Right renal cortex interstitium (tissue), 3 donors: ENCODE data around the gene POLR2M. TPM values are rescaled to one million over a fixed set of nuclear protein-coding genes. Genes with fewer than 3 reads are reported as not detected.
A peak's percentile ranks its signal among the peaks of the same experiment; 100 is the strongest.

Experiments used
- DNase-seq, 3 donors: peaks; one replicate each; pipeline ENCODE4 v3.0.0-alpha.2; 2013; ENCODE audit warnings: low read depth in 3 of 3, low spot score in 2 of 3
- polyA plus RNA-seq, 3 donors: library from polyadenylated mRNA; unstranded; fragments of 120-200 nt; gene quantifications; one replicate each; pipeline ENCODE4 v1.2.1, GENCODE V29; 2013; ENCODE audit not compliant: insufficient read length in 3 of 3

The POLR2M gene
- polyA plus RNA-seq, 3 donors: 90.2 to 102 (median 102) TPM

GRCh38 chr15:57690341-57690966 is 16.1 kb upstream of the POLR2M start:
- DNase-seq: no peak

- DNase-seq: no peak
These were observed 15.4 kb upstream of the POLR2M start for GRCh38 chr15:57691082-57691481.

- no peak for DNase-seq
These were observed 13.8 kb upstream of the POLR2M start for GRCh38 chr15:57692709-57693108.

DNA sequence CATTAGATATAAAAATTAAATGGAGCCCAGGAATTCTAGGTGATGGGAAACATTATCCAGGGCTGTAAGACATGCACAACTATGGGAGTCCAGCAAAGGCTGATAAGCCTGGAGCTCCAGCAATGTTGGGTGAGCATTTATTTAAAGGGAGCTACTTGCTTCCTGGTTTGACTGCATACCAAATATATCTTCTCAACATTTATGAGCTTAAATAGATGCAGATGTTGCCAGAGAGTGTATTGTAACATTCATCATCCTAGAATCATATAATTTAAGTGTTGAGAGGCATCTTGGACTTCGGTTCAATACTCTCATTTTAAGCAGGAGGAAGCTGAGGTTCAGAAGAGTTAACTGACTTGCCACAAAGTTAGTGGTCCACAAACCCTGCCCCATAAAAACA is 12.2 kb upstream of the POLR2M start:
- DNase-seq: no peak

GRCh38 chr15:57696146-57696545 is 10.4 kb upstream of the POLR2M start:
- DNase-seq: no peak

- no peak for DNase-seq
These were observed 8.9 kb upstream of the POLR2M start for GRCh38 chr15:57697588-57697987.

GRCh38 chr15:57698243-57698642 is 8.3 kb upstream of the POLR2M start:
- DNase-seq: no peak

GRCh38 chr15:57698991-57699390 is 7.5 kb upstream of the POLR2M start:
- no peak for DNase-seq

DNA sequence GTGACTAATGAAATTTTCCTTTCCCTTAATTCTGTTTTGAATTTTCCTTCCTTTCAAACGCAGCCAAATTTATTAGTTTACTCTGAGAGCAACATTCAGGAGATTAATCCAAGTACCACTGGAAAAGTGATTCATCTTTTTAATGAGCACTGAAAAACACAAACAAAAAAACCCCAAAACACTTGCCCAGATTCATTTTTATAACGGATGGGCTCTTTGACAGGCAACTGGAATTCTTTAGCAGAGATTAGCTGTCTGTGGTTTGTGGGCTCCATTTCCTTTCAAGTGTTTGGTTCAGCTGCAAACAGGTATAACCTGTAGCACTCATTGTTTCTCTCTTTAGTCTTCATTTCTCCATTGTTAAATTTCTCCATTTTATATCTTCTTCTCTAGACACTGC is 3.1 kb upstream of the POLR2M start:
- DNase-seq: no peak

- DNase-seq: no peak
These were observed 2.1 kb upstream of the POLR2M start for GRCh38 chr15:57704441-57704840.

GRCh38 chr15:57705746-57706404 is 639 bp upstream of the POLR2M start:
- no peak for DNase-seq

GRCh38 chr15:57708047-57708446 is 1.5 kb downstream of the POLR2M start:
- DNase-seq: no peak

DNA sequence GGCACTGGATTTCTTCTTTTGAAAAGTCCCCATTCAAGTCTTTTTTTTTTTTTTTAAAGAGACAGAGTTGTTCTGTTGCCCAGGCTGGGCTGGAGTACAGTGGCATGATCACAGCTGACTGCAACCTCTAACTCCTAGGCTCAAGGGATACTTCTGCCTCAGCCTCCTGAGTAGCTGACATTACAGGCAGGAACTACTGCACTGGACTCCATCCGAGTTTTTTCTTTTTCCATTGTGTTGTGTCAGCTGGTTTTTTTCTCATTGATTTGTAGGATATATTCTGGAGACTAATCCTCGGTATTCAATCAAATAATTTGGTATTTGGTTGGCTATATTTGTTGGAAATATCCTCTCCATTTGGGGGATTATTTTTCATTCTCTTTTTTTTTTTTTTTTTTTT is 11.8 kb downstream of the POLR2M start:
- DNase-seq: no peak

DNA sequence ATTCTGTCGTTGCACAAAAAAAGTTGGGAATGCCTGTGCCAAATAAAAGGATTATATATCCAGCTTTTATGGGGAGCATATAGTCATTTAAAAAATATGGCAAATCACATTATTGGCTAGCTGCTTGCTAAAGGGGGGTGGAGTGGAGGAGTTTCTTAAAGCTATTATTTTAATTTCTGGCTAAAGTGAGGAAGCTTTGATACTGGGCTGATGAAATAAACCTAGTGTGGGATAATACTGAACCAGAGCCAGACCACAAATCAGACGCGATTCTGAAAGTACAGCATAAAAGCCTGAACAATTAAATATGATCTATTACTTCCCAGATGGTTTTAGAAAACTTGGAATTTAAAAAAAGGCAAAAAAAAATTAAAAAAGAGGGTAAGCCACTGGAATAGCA is 14.4 kb downstream of the POLR2M start:
- DNase-seq: peak in 1 of 3 donors; percentile 66

DNA sequence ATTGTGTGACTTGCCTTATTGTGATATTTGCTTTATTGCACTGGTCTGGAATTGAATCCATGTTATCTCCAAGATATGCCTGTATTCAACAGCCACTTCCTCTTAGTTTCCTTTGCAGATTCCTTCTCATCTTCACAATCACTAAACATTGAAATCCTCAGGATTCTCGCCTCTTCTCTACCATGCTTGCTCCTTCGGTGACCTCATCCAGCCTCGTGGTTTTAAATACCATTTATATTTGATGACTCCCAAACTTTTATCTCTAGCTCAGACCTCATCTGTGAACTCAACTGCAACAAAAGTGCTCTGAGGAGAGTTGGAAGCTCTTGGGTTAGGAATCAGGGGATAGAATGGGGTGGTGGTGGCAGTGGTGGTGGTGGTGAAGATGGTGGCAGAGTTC is 19.9 kb downstream of the POLR2M start:
- no peak for DNase-seq

- no peak for DNase-seq
These were observed 20.5 kb downstream of the POLR2M start for GRCh38 chr15:57727031-57727430.

- DNase-seq: no peak
These were observed 21.9 kb downstream of the POLR2M start for GRCh38 chr15:57728436-57728835.

DNA sequence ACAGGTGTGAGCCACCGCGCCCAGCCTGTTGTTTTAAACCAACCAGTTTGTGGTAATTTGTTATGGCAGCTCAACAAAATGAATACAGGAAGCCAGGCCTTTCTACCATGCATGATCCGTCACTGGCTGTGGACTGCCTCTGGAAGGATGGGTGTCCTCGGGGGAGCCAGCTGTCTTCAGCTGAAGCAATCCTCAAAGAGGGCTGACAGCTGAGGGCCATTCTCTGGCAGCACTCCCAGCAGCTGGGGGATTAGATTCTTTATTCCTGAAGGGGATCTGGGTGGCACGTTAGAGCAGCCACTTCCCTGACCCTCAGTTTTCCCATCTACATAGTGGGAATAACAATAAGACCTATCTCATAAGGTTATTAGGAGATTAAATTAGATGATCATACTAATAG is 24.4 kb downstream of the POLR2M start:
- no peak for DNase-seq

- no peak for DNase-seq
These were observed 25.1 kb downstream of the POLR2M start for GRCh38 chr15:57731530-57732103.

DNA sequence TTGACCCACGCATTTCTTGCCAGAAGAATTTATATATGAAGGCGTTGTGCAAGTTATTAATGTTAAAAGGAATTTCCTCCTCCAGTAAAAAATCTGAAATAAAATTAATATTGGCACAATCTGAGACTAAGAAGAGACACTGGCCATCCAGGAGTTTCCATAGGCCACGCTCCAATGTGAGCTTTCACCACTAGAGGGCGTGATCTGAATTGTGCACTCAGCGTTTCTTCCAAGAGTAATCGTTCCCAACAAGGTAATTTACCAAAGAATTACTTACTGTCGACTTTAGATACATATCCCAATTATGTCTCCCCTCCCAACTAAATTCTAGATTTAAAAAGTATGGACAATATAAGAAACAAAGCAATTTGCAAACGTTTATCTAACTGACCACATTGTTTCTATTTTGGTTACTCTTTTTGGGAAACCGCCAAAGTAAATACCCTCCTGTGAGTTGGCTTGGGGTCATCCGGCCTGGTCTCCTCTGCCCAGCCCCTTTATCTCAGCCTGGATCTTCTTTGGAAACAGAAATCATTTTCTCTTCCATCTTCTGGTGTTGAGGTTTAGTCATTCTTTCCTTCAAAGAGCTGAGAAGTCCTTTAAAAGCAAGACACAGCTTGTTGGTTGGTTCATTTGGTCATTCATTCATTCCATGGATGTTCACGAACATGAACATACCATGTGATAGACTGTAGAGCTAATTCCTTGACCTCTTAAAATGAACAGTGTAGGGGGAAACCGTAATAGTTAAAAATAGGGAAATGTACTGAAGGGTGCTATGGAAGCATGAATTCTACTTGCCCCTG is 26.2 kb downstream of the POLR2M start:
- no peak for DNase-seq

GRCh38 chr15:57734860-57735259 is 28.3 kb downstream of the POLR2M start:
- DNase-seq: peak in 1 of 3 donors; percentile 51
